Anterior cingulate cortex (tissue), 58 donors: Measurements from ENCODE around the gene ZNF134.

Experiments used
- DNase-seq, 58 donors: peaks; one replicate each; lab custom pipeline; 2025; lab: John Stamatoyannopoulos, UW

ZNF134 gene

DNA sequence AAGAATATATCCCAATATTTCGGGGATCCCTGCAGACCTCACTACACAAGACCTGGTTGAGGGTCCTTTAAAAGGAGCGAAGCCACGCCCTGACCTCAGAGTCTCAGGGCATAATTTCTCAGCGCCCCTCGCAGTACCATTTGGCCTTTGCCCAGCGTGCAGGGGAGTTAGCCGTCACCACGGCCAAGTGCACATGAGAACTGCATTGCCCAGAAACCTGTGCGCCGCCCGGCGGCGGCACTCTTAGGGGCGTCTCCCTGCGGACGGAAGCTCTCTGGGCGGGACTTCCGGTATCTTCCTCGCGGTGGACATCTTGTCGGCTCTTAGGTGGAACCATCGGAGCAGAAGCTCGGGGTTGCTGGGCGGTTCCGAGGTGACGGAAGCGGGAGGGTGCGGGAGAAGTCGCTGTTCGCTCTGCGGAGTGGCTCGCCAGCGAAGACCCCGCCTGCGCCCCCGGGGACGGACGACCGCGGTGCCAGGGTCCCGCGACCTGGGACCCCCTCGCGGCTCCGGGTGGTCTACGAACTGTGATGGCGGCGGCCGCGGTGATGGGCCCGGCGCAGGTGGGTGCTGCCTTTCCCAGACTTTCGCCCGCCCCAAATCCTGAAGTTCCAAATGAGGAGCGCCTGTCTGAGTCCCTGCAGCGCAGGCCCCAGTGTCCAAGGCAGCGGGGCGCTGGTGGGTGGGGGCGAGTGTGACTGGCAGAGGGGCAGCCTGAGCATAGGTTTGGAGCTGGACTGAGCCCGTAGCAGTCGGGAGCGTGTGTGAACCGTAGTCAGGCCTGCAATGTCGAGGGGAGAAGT is at the start of gene ZNF134:
Gene ZNF134 (plus strand): TSS at position 302 of the 803 bp plus-strand sequence. CDS start 5,227 bp downstream, outside the sequence.
- peak; percentile 8 to 94 (median 79) for DNase-seq

DNA sequence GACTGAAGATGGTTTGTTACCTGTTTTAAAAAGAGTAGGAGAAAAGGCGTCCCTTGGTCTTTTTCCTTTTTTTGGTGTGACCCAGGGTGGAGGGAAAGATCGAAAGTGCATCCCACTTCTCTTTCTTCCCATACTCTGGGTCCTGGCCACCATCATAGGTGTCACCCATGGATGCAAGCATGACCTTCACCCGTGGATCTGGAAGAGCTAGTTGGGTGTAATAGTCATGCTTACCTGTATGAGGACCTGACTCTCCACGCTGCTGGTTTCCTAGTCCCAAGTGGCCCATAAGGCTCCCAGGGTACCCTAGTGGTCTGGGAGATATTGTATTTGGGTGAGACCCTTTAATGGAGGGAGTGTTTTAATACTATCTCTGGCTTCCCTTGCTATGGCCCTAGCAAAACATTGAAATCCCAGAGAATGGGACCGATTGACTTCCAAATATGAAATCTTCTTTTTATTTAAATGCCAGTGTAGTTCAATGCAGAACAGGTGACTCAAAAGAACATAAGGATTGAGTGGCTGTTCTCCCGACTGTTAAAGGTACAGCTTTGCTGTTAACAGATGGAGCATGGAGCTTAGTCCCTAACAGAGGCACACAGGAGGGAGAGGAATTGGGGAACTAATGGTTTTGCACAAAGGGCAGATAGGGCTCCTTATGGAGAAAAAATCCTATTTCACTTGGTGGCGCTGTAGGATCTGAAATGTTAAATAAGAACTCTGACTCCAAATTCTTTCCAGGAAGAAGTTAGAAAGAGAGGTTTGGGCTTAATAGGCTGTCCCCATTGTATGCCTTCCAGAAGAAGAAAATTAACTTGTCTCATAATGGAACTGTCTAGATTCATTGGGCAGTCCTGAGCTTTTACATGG is 47.4 kb upstream of the ZNF134 start:
- DNase-seq, result no peak

DNA sequence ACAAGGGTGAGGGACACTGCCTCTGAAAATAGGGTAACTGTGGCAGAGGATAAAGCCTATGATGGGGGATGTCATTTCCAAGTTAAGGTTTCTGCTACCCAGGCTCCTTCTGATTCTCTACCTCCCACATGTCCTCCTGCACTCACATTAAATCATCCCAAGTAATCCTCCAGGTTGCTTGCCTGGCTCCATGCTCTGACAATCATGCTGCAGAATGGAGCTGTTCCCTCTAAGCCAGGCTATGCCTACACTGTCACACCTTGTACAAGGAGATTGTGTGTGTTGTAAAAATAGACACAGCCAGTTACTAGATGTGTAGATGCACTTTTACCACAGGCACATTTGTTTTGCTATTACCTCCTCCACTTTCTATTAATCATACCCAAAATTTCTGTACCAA is 43.3 kb upstream of the ZNF134 start:
- DNase-seq, result peak in 1 of 58 donors; percentile 18

DNA sequence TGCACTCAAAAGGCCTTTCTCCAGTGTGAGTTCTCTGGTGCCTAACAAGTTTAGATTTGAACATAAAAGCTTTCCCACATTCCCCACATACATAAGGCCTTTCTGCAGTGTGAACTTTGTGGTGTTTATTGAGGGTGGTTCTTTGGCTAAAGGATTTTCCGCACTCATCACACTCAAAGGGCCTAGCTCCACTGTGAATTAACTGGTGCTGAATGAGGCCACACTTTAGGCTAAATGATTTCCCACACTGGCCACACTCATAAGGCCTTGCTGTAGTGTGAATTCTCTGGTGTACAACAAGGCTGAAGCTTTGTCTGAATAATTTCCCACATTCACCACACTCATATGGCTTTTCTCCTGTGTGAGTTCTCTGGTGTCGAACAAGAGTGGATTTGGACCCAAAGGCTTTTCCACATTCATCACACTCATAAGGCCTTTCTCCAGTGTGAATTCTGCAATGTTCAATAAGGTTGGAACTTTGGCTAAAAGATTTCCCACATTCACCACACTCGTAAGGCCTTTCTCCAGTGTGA is 41.6 kb upstream of the ZNF134 start:
- DNase-seq, result no peak

DNA sequence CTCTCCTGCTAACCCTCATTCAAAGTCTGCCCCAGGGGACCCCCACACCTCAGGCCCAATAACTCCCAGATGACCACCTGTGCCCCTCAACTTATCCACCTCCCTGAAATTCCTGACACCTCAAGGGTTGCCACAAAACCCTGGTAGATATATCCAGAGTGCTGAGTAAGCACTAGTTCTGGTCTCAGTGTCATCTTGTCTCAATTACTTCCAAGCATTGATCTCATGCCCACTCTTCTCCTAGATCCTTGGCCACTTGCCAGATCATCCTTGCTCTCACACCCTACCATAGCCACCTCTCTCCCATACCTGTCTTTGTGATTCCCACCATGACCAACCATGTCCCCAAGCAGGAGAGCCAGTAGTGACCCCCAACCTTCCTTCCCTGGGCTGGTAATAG is 37.4 kb upstream of the ZNF134 start:
- DNase-seq, result no peak

DNA sequence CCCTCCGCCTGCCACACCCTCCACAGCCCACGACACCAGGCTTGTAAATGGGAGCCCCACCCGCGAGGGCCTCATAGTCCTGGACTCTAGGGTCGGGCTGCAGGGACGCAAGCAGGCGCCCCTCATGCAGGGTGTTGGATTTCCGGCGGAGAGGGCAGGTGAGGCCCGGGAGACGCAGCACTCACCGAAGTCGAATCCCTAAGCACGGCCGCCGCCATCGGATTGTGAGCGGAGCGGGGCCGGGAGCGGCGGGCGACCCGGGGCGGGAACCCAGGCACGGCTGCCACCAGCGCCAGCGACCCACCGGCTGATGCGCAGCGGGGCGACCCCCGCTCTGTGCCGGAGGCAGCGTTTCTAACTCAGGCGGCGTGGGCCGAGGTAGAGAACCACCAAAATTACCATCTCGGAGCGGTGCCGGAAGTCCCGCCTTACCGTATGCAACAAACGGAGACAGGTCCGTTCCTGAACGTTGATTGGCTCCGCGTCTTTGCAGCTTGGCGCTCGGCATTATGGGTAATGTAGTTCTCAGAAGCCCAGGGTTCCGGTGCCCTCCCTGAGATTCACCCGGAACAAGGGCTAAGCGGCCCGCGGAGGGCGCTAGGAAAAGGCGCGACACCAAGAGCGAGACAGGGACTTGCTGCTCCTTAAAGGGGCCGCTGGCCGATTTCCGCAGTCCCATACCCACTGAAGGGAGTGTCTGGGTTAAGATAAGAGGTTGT is 35.4 kb upstream of the ZNF134 start, which contains the start of gene ZNF416:
Gene ZNF416 (minus strand): TSS at position 425 of the 719 bp plus-strand sequence. CDS start 207 bp downstream, at position 218.
- DNase-seq, result peak; percentile 72 to 99 (median 94)

DNA sequence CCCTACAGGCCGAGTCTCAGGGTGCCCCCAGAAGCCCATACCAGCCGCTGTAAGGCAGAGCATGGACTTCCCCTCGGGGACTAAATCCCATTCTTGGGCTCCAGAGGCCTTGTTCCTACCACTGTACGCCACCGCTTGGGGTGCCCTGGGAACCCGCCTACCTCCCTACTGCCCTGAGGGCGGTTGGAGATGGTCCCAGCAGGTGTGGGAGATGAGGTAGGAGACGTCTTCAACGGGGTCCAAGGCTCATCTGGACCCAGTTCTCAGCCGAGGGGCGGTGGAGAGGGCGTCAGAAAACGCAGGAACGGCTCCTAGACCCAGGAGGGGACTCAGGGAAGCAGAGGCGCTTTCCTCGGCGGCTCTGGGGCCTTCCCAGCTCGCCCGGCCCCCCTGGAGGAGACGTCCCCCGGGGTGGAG is 30.9 kb upstream of the ZNF134 start:
- peak in 1 of 58 donors; percentile 32 for DNase-seq

DNA sequence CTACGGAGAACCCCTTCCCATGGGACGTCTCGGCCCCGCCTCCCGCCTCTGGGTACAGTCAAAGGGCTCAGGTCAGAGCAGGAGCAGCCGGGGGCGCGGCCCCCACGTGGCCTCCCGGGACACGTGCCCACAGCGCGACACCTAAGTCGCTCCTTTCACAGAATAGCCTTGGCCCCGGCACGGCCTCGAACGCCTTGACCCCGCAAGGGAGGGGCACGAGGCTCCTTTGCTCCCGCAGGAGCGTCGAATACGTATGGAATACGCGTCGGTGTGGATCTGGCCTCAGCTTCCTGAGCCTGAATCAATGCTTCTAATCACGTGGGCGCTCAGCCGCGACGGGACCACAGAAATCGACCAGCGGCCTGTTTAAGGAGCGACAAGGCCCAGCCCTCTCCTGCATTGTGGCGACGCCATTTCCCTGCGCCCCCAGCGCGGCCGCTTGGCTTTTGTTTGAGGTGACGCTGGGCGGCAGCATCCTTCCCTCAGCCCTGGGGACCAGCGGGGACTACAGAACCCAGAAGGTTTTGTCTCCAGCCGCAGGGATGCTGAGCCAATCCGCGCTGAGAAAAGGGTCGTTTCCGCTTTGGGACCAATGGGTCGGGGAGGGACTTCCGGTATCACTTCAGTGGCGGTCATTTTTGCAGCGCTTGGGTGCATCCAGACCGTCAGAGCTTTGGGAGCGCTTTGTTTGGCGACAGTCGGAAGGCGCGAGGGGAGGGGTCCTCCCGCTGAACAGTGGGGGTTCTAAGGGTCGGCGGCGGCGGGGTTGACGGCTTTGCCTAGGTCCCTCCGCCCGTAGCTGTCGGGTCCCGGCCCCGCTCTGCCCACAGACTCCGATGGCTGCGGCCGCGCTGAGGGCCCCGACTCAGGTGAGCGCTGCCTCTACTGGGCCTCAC is 30.3 kb upstream of the ZNF134 start, which contains the start of gene ZIK1:
Gene ZIK1 (plus strand): TSS at position 625 of the 896 bp plus-strand sequence. CDS start 212 bp downstream, at position 837.
- peak; percentile 57 to 98 (median 91) for DNase-seq

DNA sequence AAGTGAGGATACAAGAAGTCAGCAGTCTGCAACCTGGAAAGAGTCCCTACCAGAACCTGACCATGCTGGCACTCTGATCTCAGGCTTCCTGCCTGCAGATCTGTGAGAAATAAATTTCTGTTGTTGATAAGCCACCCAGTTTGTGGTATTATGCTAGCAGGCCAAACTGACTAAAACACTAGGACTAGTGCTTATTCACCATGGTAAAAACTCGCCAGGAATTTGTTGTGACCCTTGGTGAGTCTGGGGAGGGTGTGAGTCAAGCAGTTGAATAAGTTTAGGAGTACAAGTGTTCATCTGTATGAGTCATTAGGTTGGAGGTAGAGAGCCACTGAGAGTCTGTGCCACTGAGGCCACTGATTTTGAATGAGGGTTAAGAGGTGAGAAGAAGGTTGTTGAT is 26.5 kb upstream of the ZNF134 start:
- DNase-seq, result no peak

DNA sequence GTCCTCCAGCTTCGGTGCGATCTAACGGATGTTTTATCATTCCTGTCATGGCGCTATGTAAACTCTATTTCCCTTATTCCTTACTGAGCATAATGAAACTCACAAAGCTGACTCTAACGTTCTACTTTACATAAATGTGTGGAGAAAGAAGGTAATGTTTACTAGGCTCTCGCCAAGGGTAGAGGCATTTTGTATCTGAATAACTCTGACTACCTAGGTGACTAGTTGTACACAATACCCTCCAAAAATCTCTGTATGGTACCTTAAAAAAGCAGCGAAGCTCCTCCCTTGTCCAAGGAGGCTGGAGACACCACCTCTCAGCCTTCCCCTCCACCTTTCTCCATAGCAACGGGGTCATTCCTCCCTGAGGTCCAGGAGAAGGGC is 14.7 kb upstream of the ZNF134 start:
- no peak for DNase-seq

DNA sequence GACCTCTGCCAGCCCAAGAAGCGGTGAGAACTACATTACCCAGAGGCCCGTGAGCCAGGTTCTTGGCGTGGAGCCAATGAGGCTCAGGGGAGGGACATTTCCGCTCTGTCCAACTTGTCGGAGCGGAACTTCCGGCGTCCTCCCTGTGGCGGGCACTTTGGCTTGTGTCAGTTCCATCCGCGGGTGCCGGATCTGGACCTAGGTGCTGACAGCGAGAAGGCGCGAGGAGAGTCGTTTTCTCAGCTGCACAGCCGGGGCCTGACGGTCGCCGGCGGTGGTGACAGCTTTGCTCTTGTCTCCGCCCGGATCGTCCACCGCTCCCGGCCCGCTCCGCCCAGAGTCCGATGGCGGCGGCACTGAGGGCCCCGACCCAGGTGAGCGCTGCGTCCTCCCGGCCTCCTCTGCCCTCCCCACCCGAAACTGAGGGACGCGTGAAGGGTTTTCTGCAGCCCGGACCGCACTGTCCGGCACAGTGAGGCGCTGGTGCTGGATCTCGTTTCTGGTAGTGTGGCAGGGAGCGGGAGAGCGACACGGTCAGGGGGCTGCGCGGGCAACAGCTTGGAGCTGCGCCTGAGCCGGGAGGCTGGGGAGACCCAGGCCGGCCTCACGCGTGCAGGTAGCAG is 14.2 kb upstream of the ZNF134 start, which contains the start of gene ZNF530:
Gene ZNF530 (plus strand): TSS at position 125 of the 623 bp plus-strand sequence. CDS start 4,461 bp downstream, outside the sequence.
- DNase-seq, result peak; percentile 37 to 97 (median 87)

DNA sequence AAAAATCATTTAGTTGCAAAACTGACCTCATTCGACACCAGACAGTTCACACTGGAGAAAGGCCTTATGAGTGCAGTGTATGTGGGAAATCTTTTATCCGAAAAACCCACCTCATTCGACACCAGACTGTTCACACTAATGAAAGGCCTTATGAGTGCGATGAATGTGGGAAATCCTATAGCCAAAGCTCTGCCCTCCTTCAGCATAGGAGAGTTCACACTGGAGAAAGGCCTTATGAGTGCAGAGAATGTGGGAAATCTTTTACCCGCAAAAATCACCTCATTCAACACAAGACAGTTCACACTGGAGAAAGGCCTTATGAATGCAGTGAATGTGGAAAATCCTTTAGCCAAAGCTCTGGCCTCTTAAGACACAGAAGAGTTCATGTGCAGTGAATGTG is 7.1 kb upstream of the ZNF134 start:
- DNase-seq, result no peak

DNA sequence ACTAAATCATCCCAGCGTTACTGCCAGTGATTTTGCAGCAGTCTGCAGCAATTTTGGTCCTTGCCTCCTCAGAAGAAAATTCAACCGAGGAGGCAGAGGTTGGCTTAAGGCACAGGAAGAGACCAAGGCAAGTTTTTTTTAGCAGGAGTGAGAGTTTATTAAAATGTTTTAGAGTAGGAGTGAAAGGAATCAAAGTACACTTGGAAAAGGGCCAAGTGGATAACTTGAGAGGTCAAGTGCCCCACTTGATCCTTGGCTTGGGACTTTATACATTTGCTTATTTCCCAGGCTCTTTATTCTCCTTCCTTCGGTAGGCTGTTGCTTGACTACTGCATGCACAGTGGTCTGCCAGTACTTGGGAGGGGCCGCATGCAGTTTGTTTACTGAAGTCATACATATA is 2.9 kb upstream of the ZNF134 start:
- no peak for DNase-seq

DNA sequence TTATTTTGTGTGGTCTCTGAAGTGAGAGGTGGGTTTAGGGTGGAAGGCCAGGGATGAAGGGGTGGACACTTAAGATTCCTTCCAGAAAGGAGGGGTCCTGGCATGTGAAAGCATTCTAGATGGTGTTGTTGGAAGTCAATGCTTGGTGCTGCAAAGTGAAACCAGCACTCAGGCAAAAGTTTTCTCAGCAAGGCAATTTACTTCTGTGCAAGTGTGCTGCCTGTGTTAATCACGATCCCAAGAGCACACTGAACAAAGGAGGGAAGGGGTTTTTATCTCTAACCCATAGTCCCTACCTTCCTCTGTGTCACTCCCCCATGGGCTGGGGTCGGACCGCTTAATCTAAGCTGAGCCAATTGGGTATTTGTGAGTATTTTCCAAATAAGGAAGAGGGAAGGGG is 1.3 kb downstream of the ZNF134 start:
- no peak for DNase-seq

DNA sequence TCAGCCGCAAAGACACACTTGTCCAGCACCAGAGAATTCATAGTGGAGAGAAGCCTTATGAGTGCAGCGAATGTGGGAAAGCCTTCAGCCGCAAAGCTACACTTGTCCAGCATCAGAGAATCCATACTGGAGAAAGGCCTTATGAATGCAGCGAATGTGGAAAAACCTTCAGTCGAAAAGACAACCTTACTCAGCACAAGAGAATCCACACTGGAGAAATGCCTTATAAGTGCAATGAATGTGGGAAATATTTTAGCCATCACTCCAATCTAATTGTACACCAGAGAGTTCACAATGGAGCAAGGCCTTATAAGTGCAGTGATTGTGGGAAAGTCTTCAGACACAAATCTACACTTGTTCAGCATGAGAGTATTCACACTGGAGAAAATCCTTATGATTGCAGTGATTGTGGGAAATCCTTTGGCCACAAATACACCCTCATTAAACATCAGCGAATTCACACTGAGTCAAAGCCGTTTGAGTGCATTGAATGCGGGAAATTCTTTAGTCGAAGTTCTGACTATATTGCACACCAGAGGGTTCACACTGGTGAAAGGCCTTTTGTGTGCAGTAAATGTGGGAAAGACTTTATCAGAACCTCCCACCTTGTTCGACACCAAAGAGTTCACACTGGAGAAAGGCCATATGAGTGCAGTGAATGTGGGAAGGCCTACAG is 6.8 kb downstream of the ZNF134 start:
- DNase-seq, result no peak

DNA sequence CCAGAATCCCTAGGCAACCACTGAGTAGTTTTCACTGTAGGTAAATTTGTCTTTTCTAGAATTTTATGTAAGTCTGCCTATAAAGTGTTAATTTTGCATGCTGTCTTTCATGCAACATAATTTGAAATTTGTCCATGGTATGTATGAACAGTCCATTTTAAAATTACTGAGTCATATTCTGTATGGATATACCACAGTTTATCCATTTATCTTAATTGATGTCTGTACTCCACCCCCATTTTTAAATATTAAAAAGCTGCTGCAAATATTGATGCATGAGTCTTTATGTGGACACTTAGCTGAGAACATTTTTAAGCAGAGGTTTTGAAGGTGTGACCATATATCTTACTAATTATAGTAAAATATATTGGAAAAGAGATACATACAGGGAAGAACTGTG is 9.0 kb downstream of the ZNF134 start:
- DNase-seq, result no peak

DNA sequence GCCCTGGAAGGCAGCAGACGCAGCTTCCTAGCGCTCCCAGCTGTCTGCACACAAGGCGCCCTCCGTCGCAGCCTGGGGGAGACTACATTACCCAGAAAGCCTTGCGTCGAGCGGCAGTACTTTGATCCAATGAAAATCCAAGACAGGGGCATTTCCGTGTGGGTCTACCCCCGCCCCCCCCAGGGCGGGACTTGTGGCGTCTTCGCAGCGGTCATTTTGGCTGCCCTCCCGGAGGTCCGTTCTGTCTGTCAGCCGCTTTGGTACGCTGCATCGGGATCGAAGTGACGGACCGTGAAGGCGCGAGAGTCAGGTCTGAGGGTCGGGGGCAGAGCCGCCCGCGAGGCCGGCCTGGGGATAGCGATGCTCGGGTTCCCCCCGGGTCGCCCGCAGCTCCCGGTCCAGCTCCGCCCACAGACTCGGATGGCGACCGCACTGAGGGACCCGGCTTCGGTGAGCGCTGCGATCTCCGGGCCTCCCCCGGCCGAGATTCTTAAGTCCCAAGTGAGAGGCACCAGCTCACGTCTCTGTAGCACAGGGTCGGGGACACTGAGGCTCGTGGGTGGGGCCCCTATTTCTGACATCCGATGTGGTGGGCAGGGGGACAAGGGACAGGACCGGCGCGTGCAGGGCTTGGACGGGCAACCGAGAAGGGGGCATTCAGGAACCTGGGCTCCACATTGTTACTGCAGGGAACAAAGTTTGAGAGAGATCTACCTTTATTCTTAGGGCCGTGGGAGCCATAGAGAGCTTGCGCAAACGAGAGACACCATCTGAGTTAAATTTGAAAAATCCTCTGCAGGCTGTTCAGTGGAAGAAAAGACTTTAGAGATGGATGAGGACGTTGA is 19.2 kb downstream of the ZNF134 start, which contains the start of gene ZNF211:
Gene ZNF211 (plus strand): TSS at position 182 of the 845 bp plus-strand sequence. CDS start 179 bp downstream, at position 361.
- peak; percentile 35 to 96 (median 88) for DNase-seq
